CD1c-positive myeloid dendritic cell (primary cell): ENCODE data around the gene PIGS.
A peak's percentile ranks its signal among the peaks of the same experiment; 100 is the strongest.

ENCODE experiments used
- DNase-seq: peaks from one replicate; pipeline ENCODE4 v3.0.0-alpha.2; 2016; ENCODE audit errors: extremely low spot score

The PIGS gene

GRCh38 chr17:28550858-28551257 lies 20.5 kb downstream of the PIGS start:
- no peak for DNase-seq

- peak; percentile 83 for DNase-seq
These were observed 21.8 kb downstream of the PIGS start for GRCh38 chr17:28549236-28550132.

DNA sequence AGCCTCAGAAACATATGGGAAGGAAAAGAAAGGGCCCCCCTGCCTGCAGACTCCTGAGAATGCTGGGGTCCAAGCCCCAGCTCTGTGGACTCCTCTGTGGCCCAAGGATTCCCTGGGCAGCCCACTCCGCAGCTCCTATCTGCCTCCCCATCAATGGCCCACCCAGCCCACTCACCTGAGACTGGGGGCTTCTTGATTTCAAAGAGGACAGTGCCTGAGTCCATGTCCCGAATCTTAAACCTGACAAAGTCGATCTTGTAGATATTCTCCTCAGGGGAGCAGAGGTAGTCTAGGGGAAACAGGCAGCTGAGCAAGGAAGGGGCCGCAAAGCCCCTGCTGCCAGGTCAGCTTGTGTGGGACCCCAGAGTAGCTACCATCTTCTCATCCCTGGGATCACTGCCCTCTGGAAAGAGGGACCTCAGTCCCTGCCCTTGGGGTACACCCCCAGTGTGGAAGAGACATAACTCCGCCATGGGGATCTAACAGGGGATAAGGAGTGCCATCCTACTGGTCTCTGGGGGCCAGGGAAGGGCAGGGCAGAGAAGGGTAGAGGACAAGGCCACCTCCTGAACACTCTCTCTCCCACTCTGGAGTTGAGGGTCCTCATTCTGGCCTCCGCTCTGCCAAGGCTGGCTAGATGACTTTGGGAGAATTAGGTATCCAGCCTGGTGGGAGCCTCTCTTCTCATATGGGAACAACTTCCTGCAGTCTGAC lies 22.8 kb downstream of the PIGS start:
- DNase-seq = no peak

DNA sequence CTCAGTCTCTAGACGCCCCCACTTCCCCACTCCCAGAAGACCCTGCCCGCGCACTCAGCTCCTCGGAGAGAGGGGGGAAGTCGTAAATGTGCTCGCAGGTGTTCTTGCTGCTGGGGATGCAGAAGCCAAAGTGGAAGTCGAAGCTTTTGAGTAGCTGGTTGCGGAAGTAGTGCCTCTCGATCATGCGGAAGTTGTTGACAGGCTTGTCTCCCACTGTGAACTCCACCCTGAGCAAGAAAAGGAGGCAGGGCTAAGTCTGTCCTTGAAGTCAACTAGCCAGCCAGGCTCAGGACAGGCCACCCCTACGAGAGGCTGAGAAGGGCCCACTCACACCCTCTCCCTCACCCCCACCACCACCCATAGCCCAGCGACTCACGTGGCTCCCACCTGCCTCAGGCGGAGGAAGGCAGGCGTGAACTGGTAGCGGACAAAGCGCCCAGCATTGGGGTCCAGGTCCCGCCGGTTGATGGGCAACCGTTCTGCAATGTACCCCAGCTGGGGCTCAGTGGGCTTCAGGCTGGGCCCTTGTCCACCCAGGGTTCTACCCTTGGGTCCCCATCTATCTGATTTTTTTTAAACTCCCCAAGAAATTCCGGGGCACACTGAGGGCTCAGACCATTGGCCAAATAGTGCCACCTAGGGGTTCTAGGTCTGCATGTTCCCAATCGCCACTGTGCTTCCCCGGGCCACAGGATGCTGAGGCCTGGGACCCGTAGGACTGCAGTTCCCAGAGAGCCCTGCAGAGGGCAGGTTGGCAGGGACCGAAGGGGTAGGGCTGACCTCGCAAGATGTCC lies 23.5 kb downstream of the PIGS start:
- peak; percentile 85 for DNase-seq

DNA sequence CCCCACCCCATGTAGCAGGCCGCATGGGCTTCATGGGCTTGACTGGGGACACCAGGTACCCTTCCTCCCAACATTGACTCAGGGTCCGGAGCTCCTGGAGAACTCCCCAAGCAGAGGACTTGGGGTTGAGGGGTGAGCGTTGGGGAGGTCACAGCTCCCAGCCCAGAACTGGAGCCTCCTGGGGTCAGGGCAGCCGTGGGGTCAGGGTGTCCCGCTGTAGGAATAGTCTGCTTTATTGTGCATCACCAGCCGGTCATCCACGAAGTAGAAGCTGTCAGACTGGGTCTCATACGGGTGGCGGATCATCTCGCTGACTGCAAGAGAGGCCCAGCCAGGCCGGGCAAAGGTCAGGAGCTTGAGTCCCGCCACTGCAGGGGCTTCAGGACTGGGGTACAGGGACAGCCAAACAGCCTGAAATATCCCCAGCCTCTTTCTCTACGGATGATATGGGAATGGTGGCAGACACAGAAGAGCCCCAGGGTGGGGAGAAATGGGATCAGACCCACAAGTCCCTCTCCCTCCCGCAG lies 24.2 kb downstream of the PIGS start:
- DNase-seq = no peak

- no peak for DNase-seq
These were observed 25.4 kb downstream of the PIGS start for GRCh38 chr17:28545787-28546415.

- no peak for DNase-seq
These were observed 26.2 kb downstream of the PIGS start for GRCh38 chr17:28545141-28545503.

DNA sequence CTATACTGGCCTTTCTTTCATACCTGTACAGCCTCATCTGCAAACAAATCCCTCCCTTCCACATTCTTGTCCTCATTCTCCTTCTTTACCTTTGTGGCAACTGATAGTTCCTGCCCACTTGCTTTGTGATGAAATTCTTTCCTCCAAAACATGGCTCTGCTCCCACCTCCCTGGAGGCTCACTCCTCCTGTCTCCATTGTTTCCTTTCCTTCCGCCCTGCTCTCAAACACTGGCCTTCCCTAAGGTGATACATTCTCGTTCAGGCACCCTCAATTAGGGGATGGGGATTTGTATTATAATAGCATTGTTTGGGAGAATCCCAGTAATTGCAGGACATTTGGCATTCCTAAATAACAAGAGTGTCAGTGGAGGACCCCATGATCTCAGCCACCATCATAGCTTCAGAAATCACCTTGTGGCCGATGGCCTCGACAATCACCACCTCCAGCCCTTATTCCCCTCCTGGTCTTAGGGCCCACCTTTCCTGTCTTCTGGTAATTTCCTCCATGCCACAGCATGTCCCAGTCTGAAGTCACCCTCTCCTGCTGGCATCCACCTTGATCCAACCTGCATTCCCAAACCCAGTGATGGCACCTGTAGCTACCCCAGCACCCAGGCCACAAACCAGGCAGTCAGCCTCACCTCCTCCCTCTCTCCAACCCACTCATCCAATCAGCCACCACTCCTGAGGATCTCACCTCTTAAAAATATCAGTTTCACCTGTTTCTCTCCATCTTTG lies 26.8 kb downstream of the PIGS start:
- DNase-seq = no peak

- DNase-seq = no peak
These were observed 29.9 kb downstream of the PIGS start for GRCh38 chr17:28541439-28541838.

DNA sequence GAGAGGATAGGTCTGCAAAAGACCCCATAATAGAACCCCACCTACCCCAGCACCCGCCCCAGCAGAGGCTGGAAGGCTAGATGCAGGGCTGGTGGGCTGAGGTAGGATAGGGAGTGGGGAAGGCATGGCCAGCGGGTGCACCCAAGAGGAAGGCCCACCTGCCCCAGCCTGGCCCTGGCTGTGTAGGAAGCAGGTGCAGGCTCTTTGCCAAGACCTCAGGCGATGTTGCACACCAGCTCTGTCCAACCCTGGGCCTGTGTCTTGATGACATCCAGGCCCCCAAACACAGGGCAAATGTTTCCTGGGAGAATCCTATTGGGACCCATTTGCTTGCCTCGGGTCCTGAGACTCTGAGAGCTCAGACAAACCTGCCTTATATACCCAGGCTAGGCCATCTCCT lies 31.1 kb downstream of the PIGS start:
- DNase-seq = no peak

GRCh38 chr17:28538296-28538895 lies 32.9 kb downstream of the PIGS start:
- DNase-seq = no peak

GRCh38 chr17:28537219-28537610 lies 34.1 kb downstream of the PIGS start:
- DNase-seq = no peak

GRCh38 chr17:28536532-28537218 lies 34.6 kb downstream of the PIGS start:
- no peak for DNase-seq

DNA sequence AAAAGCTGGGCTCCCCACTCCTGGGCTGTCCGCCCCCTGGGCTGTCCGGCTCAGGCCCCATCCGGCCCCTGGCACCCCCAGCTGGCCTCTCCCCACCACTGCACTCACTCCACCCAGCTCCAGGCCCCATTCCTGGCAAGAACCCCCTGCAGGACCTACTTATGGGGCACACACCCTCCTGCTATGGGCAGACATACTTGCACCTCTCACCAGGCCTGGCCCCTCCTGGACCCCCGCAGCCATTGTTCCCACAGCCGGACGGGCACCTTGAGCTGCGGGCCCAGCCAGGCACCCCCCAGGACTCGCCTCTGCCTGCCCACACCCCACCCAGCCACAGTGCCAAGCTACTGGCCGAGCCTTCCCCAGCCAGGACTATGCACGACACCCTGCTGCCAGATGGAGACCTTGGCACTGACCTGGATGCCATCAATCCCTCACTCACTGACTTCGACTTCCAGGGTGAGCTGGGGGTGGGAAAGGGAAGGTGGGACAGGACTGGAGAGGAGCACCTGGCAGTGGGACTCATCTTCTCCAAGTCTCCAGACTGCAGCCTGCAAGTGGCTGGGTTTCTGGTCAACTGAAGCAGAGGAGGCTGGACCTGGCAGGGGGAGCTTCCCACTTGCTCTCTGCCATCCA lies 36.5 kb downstream of the PIGS start:
- no peak for DNase-seq

GRCh38 chr17:28533091-28533807 lies 38.1 kb downstream of the PIGS start:
- DNase-seq = no peak

DNA sequence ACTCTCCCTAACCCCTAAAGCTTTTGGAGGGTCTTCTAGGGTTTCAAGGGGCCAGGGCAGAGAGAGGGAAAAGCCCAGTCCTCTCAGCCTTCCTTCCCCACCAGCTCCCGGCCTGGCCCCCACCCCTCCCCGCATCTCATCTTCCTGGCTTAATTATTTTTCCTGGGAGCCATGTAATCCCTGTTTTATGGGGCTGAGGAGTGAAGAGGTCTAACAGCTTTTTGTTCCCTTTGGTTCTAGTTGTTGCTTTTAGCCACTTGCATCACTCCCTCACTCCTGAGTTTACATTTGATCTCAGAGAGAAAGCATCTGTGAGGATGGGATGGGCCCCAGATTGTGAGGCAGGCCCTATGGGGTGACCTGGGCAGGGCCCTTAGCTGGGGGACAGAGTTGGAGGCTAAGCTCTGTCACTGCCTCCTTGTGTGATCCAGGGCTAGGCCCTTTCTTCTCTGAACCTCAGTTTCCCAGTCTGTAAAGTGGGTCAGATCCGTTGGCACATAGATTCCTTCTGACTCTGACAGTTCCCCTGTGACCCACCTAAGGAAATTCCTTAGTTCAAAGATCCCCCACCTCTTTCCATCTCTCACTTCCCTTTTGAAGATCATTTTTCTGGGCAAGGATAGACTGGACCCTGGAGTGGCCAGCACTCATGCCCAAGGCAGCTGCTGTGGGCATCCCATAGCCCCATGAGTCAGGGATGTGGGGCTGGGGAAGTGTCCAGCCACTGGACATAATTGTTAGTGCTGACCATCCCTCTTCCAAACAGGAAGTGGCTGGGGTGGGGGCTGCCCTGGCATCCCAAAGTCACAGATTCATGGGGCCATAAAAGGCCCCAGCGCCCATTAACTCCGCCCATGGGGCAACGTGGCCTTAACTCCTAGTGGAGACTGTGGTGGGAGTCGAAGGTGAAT lies 39.0 kb downstream of the PIGS start:
- DNase-seq = no peak

- no peak for DNase-seq
These were observed 40.4 kb downstream of the PIGS start for GRCh38 chr17:28530926-28531325.

DNA sequence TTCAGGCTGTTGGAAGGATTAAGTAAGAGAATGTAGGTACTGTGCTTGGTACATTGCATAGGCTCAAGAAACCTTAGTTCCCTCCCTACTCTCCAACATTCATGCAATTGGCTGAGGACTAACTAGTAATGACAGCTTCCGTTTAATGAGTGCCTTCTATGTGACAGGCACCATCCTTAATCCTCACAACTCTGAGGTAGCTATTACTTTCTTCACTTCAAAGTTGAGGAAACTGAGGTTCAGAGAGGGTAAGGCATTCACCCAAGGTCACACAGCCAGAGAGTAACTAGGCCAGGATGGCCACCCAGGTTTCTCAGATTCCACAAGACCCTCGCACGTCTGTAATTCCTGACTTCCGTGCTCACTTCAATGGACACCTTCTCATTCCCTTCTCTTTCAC lies 41.1 kb downstream of the PIGS start:
- no peak for DNase-seq
